Hepatocyte (in vitro differentiated cells): Measurements from ENCODE around the gene DIPK1B. TPM values are rescaled to one million over a fixed set of nuclear protein-coding genes. Genes with fewer than 3 reads are reported as not detected.

Experiments used
- DNase-seq: peaks from one replicate; pipeline ENCODE4 v3.0.0-alpha.2; 2016; ENCODE audit warnings: low spot score
- H2AFZ ChIP-seq: fragments of 200-600 bp; sonication (generic); 2 replicates; pipeline ENCODE4 v1.6.0; 2016; ENCODE audit warnings: antibody characterized with exemption, mild to moderate bottlenecking
- H3K27ac ChIP-seq: fragments of 200-600 bp; sonication (generic); 2 replicates; pipeline ENCODE4 v1.5.1; 2016; ENCODE audit warnings: mild to moderate bottlenecking
- H3K27me3 ChIP-seq: fragments of 200-600 bp; sonication (generic); 2 replicates; pipeline ENCODE4 v1.6.1; 2016
- H3K36me3 ChIP-seq: fragments of 200-600 bp; sonication (generic); replicated peaks from 2 replicates; pipeline ENCODE4 v1.5.1; 2016; ENCODE audit warnings: low read depth; ENCODE audit not compliant: insufficient read depth
- H3K4me1 ChIP-seq: fragments of 200-600 bp; sonication (generic); 2 replicates; pipeline ENCODE4 v1.5.1; 2016; ENCODE audit warnings: mild to moderate bottlenecking, moderate library complexity; ENCODE audit not compliant: insufficient read depth
- H3K4me2 ChIP-seq: fragments of 200-600 bp; sonication (generic); 2 replicates; pipeline ENCODE4 v1.6.0; 2016
- H3K4me3 ChIP-seq: fragments of 200-600 bp; sonication (generic); 2 replicates; pipeline ENCODE4 v1.5.1; 2016; ENCODE audit warnings: mild to moderate bottlenecking
- H3K79me2 ChIP-seq: fragments of 200-600 bp; sonication (generic); 2 replicates; pipeline ENCODE4 v1.6.0; 2017; ENCODE audit warnings: mild to moderate bottlenecking
- H3K9me2 ChIP-seq: fragments of 200-600 bp; sonication (generic); replicated peaks from 2 replicates; pipeline ENCODE4 v1.6.0; 2017; ENCODE audit warnings: mild to moderate bottlenecking; ENCODE audit not compliant: insufficient read depth
- H3K9me3 ChIP-seq: fragments of 200-600 bp; sonication (generic); 2 replicates; pipeline ENCODE4 v1.5.1; 2016; ENCODE audit warnings: low read depth, mild to moderate bottlenecking
- H4K20me1 ChIP-seq: fragments of 200-600 bp; sonication (generic); 2 replicates; pipeline ENCODE4 v1.6.0; 2016; ENCODE audit warnings: mild to moderate bottlenecking; ENCODE audit not compliant: insufficient read depth, poor library complexity, severe bottlenecking
- EZH2 ChIP-seq: fragments of 200-600 bp; sonication (generic); IDR thresholded peaks from 2 replicates; pipeline ENCODE4 v1.6.1; 2016; ENCODE audit warnings: antibody characterized with exemption, mild to moderate bottlenecking, borderline replicate concordance
- EZH2phosphoT487 ChIP-seq: fragments of 200-600 bp; sonication (generic); IDR thresholded peaks from one replicate; pipeline ENCODE4 v1.6.1; 2018; ENCODE audit warnings: antibody characterized with exemption, mild to moderate bottlenecking, low read depth, moderate library complexity; ENCODE audit not compliant: unreplicated experiment, severe bottlenecking
- WGBS: methylation state at CpG from one replicate; pipeline ENCODE4 v1.1.6; 2016; ENCODE audit warnings: low lambda C conversion rate; ENCODE audit errors: missing lambda C conversion rate; 5-methylcytosine and 5-hydroxymethylcytosine counted together
- polyA plus RNA-seq: library from polyadenylated mRNA; unstranded; fragments of >200 nt; fragmentation: Nextera tagmentation; extraction: Ambion mirVana; gene quantifications from 2 replicates; pipeline ENCODE4 v1.2.1, GENCODE V29; 2016
- total RNA-seq: library from RNA; depleted of rRNA; stranded (reverse); fragments of >200 nt; gene quantifications from 2 replicates; pipeline ENCODE4 v1.2.3, GENCODE V29; 2014
- TF ChIP-seq, protein P1 (sequence below): fragments of 200-600 bp; sonication (generic); IDR thresholded peaks from 2 replicates; pipeline ENCODE4 v1.5.1; 2016; ENCODE audit warnings: antibody characterized with exemption, mild to moderate bottlenecking; ENCODE audit not compliant: poor library complexity

DIPK1B gene
- total and polyA plus RNA-seq, 2 experiments from 2014 or later = 33.3 to 39.4 TPM

- Histone ChIP-seq H4K20me1 (peaks cover 20% of the 10 kb centered on the region), H3K9me2 (no peaks in the 10 kb centered on the region), H3K4me3 (no peak overlapping the region), H3K27ac (no peak overlapping the region), H3K4me1 (peaks cover 41% of the 10 kb centered on the region), H3K36me3 (no peaks in the 10 kb centered on the region), H3K4me2 (no peak overlapping the region), H3K79me2 (peaks cover 28% of the 10 kb centered on the region), H2AFZ (no peak overlapping the region), H3K9me3 (no peaks in the 10 kb centered on the region), H3K27me3 (no peaks in the 10 kb centered on the region)
- 93% methylated on average over 7 of the region's 7 CpGs for WGBS
- DNase-seq = no peak
- TF ChIP-seq, protein P1, sequence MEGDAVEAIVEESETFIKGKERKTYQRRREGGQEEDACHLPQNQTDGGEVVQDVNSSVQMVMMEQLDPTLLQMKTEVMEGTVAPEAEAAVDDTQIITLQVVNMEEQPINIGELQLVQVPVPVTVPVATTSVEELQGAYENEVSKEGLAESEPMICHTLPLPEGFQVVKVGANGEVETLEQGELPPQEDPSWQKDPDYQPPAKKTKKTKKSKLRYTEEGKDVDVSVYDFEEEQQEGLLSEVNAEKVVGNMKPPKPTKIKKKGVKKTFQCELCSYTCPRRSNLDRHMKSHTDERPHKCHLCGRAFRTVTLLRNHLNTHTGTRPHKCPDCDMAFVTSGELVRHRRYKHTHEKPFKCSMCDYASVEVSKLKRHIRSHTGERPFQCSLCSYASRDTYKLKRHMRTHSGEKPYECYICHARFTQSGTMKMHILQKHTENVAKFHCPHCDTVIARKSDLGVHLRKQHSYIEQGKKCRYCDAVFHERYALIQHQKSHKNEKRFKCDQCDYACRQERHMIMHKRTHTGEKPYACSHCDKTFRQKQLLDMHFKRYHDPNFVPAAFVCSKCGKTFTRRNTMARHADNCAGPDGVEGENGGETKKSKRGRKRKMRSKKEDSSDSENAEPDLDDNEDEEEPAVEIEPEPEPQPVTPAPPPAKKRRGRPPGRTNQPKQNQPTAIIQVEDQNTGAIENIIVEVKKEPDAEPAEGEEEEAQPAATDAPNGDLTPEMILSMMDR = no peak
- TF ChIP-seq EZH2 = no peak
- no peak for TF ChIP-seq EZH2phosphoT487
These were observed 23.3 kb upstream of the DIPK1B start for GRCh38 chr9:136689108-136689460.

GRCh38 chr9:136690104-136690805, 22.1 kb upstream of the DIPK1B start:
- Histone ChIP-seq H3K79me2 (peaks cover 16% of the 10 kb centered on the region), H3K36me3 (no peaks in the 10 kb centered on the region), H3K27me3 (no peaks in the 10 kb centered on the region), H3K4me3 (no peak overlapping the region), H3K9me2 (no peaks in the 10 kb centered on the region), H4K20me1 (peaks cover 10% of the 10 kb centered on the region), H3K4me2 (no peak overlapping the region), H3K27ac (no peak overlapping the region), H3K4me1 (peaks cover 41% of the 10 kb centered on the region), H2AFZ (no peak overlapping the region), H3K9me3 (no peaks in the 10 kb centered on the region)
- DNase-seq = no peak
- TF ChIP-seq EZH2 = no peak
- TF ChIP-seq, protein P1 = no peak
- no peak for TF ChIP-seq EZH2phosphoT487
- WGBS = 91% methylated on average over 25 of the region's 25 CpGs

GRCh38 chr9:136690806-136691261, 21.5 kb upstream of the DIPK1B start:
- Histone ChIP-seq H3K9me3 (no peaks in the 10 kb centered on the region), H3K79me2 (peaks cover 10% of the 10 kb centered on the region), H3K9me2 (no peaks in the 10 kb centered on the region), H3K27me3 (no peaks in the 10 kb centered on the region), H3K4me2 (no peak overlapping the region), H3K27ac (no peak overlapping the region), H3K4me3 (no peak overlapping the region), H4K20me1 (peaks cover 4% of the 10 kb centered on the region), H2AFZ (no peak overlapping the region), H3K4me1 (peaks cover 36% of the 10 kb centered on the region), H3K36me3 (no peaks in the 10 kb centered on the region)
- DNase-seq = no peak
- 94% methylated on average over 13 of the region's 15 CpGs for WGBS
- no peak for TF ChIP-seq EZH2
- TF ChIP-seq EZH2phosphoT487 = no peak
- TF ChIP-seq, protein P1 = no peak
